Measurements from ENCODE around the gene MAMDC2. TPM values are rescaled to one million over a fixed set of nuclear protein-coding genes. Genes with fewer than 3 reads are reported as not detected.

The MAMDC2 gene
- total and polyA plus RNA-seq, 2 of the 8 experiments (the other 6 are each of a cell fraction or from before 2014, with no cell fraction given) = 6.1 to 15.4 TPM

DNA sequence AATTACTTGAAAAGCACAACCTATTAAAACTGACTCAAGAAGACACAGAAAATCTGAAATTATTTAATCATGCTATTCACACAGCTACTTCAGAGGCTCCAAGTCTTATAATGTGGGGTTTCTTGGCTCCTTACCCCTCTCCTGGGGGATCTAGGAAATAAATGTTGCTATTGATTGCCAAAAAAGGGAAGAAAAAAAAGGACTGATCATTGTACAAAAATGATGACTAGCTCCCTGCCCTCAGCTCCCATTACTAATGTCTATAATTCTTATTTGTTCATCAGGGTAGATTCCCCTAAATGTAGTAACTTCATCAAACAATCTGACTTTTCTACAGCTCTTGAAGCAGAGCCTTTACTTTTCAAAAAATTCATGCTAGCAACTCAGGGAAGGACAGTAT is 211.8 kb downstream of the MAMDC2 start:
- H3K36me3 ChIP-seq (ENCODE audit: control insufficient read depth in 2 of 4, insufficient read depth in 4 of 4, low read length in 3 of 4) = no peaks in the 10 kb centered on the region
- H3K4me2 ChIP-seq (ENCODE audit: insufficient read depth in 1 of 2, low read depth in 2 of 2, low read length in 2 of 2) = no peak overlapping the region
- H2BK12ac ChIP-seq (ENCODE audit: low read depth, low read length) = no peak overlapping the region
- no peak overlapping the region for H4K8ac ChIP-seq (ENCODE audit: extremely low read depth, insufficient read depth, low read length)
- peaks cover 0 to 4% (median 1%) of the 10 kb centered on the region in 4 experiments; a peak in 3 of 7 replicates for H3K4me1 ChIP-seq (replicated peaks in 1 of 4; ENCODE audit: control insufficient read depth in 3 of 4, insufficient read depth in 4 of 4, low read length in 3 of 4)
- H3K79me1 ChIP-seq (ENCODE audit: low read depth, low read length) = no peaks in the 10 kb centered on the region; the same call in 1 of the 2 replicates
- no peak overlapping the region for H3K56ac ChIP-seq (replicated peaks; ENCODE audit: insufficient read length, low read depth, low read length)
- DNase-seq (ENCODE audit: low read depth in 1 of 2, low spot score in 2 of 2) (no peak), FAIRE-seq (no peak)
- H3K23me2 ChIP-seq (ENCODE audit: low read depth, low read length) = no peaks in the 10 kb centered on the region; the same call in 1 of the 2 replicates
- peaks cover 7 to 15% of the 10 kb centered on the region in 2 experiments for H3K79me2 ChIP-seq (ENCODE audit: control insufficient read depth in 1 of 2, insufficient read depth in 2 of 2, low read length in 2 of 2)
- no peak overlapping the region for H3K14ac ChIP-seq (ENCODE audit: insufficient read length)
- H3K23ac ChIP-seq (ENCODE audit: insufficient read length) = no peak overlapping the region
- no peak overlapping the region for H2BK5ac ChIP-seq (ENCODE audit: low read depth, low read length)
- H3K27me3 ChIP-seq (replicated peaks in 1 of 4; ENCODE audit: control insufficient read depth in 3 of 4, extremely low read depth in 1 of 4, insufficient read depth in 3 of 4, low read length in 3 of 4) = no peaks in the 10 kb centered on the region
- H3K27ac ChIP-seq (ENCODE audit: low read depth, low read length) = no peak overlapping the region
- H2BK120ac ChIP-seq (replicated peaks; ENCODE audit: low read depth, low read length) = no peak overlapping the region
- no peak overlapping the region for H2BK15ac ChIP-seq (ENCODE audit: low read length)
- POLR2A ChIA-PET (ENCODE audit: partially characterized antibody) = no interaction called here
- no peak overlapping the region for H2BK20ac ChIP-seq (ENCODE audit: low read length)
- no peak overlapping the region for H3K9ac ChIP-seq (replicated peaks in 1 of 4; ENCODE audit: extremely low read depth in 1 of 4, low read depth in 3 of 4, low read length in 3 of 4)
- H3K4ac ChIP-seq (replicated peaks; ENCODE audit: insufficient read length, low read depth, low read length) = no peak overlapping the region
- H3K4me3 ChIP-seq (ENCODE audit: extremely low read depth in 1 of 4, insufficient read depth in 2 of 4, low read depth in 3 of 4, low read length in 4 of 4) = no peak overlapping the region
- H3K18ac ChIP-seq (ENCODE audit: extremely low read depth, low read length) = no peak overlapping the region
- H3K9me3 ChIP-seq (ENCODE audit: insufficient read depth in 2 of 2, low read depth in 1 of 2, low read length in 1 of 2) = no peaks in the 10 kb centered on the region
- TF ChIP-seq POLR2A (IDR thresholded peaks at IDR 0.05; ENCODE audit: control extremely low read depth in 1 of 2, low read depth in 2 of 2, low read length in 2 of 2) (no peak), ASH2L (IDR thresholded peaks at IDR 0.05; ENCODE audit: low read length) (no peak), SP2 (IDR thresholded peaks at IDR 0.05; ENCODE audit: low read length) (no peak), SAP30 (IDR thresholded peaks at IDR 0.05; ENCODE audit: insufficient read depth, insufficient replicate concordance, low read length) (no peak), TAF1 (IDR thresholded peaks at IDR 0.05; ENCODE audit: low read depth, low read length) (no peak), EGR1 (IDR thresholded peaks at IDR 0.05; ENCODE audit: borderline replicate concordance, low read depth, low read length) (no peak)
- TF ChIP-seq, protein P1, sequence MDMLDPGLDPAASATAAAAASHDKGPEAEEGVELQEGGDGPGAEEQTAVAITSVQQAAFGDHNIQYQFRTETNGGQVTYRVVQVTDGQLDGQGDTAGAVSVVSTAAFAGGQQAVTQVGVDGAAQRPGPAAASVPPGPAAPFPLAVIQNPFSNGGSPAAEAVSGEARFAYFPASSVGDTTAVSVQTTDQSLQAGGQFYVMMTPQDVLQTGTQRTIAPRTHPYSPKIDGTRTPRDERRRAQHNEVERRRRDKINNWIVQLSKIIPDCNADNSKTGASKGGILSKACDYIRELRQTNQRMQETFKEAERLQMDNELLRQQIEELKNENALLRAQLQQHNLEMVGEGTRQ (IDR thresholded peaks at IDR 0.05; ENCODE audit: low read length) = no peak
- TF ChIP-seq, protein P2, sequence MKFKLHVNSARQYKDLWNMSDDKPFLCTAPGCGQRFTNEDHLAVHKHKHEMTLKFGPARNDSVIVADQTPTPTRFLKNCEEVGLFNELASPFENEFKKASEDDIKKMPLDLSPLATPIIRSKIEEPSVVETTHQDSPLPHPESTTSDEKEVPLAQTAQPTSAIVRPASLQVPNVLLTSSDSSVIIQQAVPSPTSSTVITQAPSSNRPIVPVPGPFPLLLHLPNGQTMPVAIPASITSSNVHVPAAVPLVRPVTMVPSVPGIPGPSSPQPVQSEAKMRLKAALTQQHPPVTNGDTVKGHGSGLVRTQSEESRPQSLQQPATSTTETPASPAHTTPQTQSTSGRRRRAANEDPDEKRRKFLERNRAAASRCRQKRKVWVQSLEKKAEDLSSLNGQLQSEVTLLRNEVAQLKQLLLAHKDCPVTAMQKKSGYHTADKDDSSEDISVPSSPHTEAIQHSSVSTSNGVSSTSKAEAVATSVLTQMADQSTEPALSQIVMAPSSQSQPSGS (IDR thresholded peaks at IDR 0.05; ENCODE audit: low read length) = no peak
- no peak overlapping the region for H4K91ac ChIP-seq (replicated peaks; ENCODE audit: insufficient read length, low read length)
- H4K20me1 ChIP-seq (replicated peaks in 1 of 2; ENCODE audit: control insufficient read depth in 1 of 2, insufficient read depth in 2 of 2, low read length in 2 of 2) = no peaks in the 10 kb centered on the region
- H2AFZ ChIP-seq (ENCODE audit: low read length) = no peak overlapping the region
- CTCF ChIA-PET (ENCODE audit: partially characterized antibody) = interaction anchor here (0.6 to 1.2 kb wide), 2 partner anchors 142 to 236 kb away, joined by 4 to 5 read pairs; no protein-coding TSS in a partner anchor
- no peak overlapping the region for H4K5ac ChIP-seq (ENCODE audit: insufficient read length, low read depth, low read length)
- no peak overlapping the region for H2AK5ac ChIP-seq (ENCODE audit: low read depth, low read length)

Measured in H1 (cell line).